IPS-NIHi11 (cell line): ENCODE results near the gene RGS16.

Source experiments
- DNase-seq: peaks from one replicate; pipeline ENCODE4 v3.0.0; 2012; ENCODE audit warnings: mixed read lengths, low spot score

Gene RGS16

DNA sequence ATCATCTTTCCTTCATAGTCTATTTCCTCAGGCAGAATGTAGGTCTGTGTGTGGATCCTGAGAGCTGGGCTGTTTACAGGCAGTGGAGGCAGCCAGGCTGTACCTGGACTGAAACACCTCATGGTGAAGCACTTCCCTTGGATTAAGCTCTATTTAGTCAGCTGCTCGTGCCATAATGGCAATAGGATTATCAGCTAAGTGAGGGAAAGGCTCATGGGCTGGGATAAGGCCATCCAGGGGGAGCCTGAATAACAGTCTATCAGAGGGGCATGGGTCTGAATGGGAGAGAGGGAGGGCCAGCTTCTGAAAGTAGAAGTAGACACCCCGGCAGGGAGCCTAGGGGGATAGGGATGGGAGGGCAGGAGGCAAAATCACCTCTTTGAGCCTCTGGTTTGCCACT is 23.5 kb downstream of the RGS16 start:
- no peak for DNase-seq

DNA sequence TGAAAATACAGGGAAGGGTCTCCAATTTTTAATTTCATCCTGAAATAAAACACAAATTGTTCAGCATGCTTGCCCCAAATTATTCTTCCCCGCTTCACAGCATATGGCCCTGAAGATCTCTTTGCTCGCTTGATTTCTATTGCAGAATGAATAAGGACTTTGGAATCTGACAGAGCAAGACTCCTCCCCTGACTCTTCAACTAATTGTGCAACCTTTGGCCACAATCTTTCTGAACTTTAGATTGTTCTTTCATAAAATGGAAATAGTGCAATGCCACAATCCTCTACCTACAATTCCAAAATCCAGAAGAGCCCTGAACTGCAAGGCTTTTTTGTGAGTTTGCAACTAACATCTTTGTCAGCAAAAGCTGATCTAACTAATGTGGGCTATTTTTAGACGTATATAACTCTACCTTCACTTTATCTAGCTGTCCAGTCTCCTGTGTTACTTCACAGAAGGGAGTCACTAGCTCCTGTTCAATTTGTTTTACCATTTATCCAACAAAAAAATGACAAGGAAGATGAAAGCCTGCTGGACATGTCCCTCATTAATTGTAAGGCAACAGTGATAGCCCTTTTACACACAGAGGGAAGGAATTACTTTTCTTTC is 28.5 kb downstream of the RGS16 start:
- DNase-seq: no peak

DNA sequence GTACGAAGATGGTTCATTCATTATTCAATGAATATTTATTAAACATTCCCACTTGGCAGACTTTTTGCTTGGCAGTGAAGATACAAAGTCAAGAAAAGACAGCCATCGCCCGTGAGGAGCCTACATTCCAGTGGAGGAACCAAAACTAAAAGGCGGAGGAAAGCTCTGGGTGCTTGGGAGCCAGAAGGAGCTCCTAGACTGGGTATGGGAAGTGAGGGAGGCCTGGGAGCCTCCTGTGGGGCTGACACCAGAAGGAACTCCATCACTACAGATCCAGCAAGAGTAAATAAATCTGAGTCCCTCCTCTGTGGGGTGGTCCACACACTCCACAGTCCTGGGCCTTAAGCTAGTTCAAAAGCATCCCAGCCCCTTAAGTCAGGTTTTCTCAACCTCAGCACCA is 30.0 kb downstream of the RGS16 start:
- DNase-seq: no peak

DNA sequence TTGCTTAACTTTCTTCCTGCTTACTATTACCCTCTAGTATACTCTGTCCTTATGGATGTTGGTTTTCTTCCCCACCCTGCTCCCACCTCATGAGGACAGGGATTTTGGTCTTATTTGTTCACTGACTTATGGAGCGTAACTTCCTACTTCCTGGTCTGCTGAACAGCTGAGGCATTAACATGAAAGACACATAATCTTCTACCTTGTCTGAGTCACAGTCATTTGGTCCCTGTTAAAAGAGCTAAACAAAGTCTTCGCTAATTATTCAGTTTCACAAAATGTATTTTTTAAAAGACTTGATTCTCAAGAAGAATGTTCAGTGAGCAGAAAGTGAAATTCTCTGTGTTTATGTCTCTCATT is 33.6 kb downstream of the RGS16 start:
- DNase-seq: no peak

DNA sequence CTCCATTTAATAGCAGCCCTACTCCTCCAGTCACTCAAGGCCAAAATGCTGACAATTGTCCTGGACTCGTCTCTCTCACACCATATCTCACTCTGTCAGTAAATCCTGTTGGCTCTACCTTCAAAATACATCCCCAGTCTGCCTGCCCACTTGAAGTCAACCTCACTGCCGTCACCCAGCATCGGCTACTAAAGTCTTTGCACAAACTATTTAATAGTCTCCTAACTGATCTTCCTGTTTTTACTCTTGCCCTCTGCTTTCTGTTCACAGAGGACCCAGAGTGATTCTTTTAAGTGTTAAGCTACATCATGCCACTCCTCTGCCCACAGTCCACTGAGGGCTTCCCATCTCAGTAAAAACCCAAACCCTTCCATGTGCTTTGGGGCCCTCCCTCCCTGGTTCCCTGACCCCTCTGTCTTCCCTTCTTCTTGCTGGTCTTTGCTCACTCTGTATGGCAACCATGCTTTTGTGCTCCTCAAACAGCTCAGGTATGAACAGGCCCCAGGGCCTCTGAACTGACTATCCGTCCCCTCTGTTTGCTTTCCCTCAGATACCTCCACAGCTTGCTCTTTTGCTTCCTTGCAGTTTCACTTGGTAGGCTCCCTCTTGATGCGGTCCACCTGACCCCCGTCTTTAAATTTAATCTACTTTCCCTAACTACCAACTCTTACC is 34.1 kb downstream of the RGS16 start:
- no peak for DNase-seq

DNA sequence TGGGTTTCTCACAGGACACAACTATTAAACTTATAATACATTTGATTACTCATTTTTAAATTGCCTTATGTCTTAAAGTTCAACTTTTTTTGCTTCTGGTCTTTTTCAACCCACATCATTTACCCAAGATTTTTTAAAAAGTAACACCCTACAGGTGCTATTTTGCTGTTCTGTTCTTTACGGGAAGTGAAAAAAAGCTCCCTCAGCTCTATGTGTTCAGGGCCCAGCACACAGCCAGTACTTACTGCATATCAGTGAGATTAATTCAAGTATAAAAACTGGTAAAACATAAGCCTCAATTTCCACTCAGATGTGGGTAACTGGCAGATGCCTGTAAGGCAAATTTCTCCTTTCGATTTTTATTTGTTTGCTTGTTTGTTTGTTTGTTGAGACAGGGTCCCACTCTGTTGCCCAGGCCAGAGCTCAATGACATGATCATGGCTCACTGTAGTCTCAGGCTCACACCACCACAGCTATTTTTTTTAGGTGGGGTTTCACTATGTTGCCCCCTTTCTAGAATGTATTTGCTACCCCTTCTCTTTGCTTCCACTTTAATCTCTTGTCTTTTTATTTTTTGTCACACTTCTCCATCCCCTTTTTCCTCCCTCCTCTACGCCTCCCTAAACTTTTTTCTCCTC is 35.4 kb downstream of the RGS16 start:
- DNase-seq: no peak

DNA sequence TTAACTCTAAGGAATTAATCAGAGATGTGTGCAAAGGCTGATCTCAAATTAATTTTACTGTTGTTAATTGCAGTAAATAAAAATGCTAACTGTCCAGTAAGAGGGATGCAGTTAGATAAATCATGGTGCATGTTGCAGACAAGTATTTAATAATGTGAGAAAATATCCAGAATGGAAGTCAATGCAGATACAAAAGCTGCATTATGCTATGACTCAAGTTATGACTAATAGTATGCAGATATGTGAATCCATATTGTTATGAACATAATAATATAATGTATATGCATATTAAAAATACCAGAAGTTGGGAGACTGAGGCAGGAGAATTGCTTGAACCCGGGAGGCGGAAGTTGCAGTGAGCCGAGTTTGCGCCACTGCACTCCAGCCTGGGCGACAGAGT is 36.6 kb downstream of the RGS16 start:
- no peak for DNase-seq

DNA sequence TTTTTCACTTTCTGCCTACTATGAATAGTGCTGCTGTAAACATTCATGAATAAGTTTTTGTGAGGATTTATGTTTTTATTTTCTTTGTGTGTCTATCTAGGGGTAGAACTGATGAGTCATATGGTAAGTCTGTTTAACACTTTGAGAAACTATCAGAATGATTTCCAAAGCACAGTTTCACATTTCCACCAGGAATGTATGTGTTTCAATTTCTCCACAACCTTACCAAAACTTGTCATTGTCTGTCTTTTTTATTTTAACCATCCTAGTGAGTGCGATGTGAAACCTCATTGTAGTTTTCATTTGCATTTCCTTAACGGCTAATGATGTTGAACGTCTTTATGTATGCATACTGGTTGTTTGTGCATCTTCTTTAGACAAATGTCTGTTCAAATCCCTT is 38.7 kb downstream of the RGS16 start:
- DNase-seq: no peak

DNA sequence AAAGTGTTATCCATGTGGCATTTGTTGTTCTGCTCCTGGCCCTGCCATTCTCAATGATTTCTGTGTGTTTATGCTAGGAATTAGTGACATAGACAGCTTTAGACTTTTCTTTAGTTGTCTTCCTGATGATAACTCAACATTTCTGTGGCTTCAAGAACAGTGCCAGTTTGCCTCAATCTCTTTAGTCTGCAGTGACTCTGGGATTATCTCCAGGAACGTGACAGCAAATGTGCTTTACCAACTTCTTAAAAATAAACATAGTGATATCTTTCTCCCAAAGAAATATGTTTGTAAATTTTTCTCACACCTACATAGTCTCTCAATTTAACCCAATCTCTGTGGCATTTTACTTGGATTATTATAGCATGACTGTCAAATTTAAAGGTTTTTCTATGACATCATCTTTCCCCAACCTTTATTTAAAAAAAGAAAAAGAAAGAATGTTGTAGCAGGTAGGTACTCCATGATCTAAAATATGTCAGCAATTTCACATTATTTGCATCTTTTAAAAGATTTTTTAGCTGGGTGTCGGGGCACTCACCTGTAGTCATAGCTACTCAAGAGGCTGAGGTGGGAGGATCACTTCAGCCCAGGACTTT is 39.7 kb downstream of the RGS16 start:
- DNase-seq: no peak

DNA sequence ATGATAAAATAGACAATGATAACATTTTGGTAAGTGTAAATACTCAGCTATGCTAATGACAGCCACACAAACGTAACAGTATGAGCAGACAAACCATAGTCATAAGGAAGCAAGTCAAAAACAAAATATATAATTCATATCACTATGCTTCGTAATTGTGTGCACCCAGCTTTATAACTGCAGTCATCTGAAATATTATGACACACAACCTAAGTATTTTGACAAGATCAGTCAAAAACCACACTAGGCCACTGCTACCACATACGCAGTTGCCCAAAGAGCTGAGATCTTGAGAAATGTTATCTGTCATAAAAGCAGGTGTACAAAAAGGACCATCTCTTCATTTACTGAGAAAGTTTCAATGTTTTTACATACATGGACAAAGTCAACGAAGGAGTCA is 41.1 kb downstream of the RGS16 start:
- DNase-seq: no peak

DNA sequence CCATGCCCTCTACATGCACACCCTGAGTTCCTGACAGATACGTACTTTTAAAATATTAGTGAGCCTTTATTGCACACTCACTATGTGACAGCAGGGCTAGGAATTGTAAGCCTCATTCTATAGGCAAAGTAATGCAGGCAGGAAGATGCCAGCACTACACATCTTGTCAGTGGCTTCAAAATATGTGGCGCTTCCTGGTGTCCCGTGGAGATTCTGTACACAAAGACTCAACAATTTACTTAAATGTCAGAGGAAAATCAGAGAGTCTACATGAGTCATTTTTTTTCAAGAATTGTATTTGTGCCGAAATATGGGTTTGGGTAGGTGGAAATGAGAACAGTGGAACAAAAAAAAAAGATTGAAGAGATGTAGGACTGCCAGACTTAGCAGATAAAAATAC is 42.7 kb downstream of the RGS16 start:
- DNase-seq: no peak

DNA sequence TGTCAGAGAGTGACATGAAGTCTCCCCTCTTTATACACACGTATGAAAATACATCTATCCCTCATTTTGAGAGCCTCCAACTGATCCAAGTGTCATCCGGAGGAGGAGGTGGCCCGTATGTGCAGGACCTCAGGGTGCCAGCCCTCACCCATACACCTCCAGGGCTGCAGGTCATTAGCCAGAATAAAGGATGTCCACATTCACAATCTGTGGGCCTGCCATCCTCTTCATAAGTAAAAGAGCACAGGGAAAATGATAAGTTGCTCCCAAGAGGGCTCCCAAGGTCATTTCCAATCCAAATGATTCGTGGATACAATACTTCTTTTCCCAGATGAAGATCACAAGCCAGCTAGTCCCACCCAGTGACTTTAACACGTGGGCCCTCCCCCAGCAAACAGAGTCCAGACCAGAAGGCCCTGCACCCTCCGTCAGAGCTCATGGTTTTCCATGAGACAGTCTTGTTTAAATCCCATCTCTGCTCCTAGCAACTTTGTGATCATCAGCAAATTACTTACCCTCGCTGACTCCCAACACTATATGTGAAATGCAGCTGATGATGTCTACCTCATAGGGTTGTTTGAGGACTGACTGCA is 43.7 kb downstream of the RGS16 start:
- DNase-seq: no peak

DNA sequence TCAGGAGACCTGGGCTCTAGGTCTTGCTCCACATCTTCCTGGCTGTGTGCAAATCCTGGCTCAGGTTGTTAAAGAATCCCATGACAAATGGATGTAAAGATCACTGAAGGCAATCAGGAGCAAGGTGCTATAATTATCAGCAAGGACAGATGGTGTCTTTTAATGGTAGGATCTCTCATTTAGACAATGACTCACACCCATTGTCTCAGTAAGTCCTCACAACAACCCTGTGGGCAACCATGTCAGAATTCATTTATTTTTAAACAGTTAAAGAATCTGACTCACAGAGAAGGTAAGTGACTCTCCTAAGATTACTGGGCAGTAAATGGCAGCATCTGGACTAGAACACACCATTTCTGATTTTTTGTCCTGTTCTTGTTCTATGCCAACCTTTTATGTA is 47.9 kb downstream of the RGS16 start:
- no peak for DNase-seq

DNA sequence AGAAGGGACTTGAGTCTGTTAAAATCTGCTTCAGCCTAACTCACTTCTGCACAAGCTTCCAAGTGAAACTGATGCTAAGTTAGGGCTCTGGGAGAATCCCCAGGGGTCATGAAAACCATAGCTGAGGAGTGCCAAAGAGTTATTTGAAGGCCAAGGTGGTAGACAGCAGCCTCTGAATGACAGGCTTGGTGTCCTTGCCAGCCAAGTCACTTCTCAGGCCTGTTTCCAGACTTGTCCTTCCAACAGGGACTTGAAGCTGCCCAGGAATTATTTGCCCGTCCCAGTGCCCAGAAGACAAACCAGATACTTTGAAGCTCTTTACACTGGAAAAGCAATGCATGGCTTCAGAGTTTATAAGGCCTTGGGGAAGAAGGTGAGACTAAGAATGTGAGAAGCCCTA is 48.7 kb downstream of the RGS16 start:
- DNase-seq: no peak

DNA sequence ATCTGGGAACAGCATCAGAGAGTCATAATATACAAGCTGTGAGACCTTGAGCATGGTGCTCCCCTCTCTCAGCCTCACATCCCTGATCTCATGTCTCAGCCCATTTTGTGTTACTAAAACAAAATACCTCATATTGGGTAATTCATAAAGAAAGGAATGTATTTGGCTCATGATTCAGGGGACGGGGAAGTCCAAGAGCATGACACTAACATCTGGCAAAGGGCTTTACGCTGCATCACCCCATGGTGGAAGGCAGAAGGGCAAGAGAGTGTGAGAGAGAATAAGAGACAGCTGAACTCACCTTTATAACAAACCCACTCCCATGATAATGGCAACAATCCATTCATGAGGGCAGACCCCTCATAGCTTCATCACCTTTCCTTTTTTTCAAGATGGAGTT is 51.7 kb downstream of the RGS16 start:
- no peak for DNase-seq

DNA sequence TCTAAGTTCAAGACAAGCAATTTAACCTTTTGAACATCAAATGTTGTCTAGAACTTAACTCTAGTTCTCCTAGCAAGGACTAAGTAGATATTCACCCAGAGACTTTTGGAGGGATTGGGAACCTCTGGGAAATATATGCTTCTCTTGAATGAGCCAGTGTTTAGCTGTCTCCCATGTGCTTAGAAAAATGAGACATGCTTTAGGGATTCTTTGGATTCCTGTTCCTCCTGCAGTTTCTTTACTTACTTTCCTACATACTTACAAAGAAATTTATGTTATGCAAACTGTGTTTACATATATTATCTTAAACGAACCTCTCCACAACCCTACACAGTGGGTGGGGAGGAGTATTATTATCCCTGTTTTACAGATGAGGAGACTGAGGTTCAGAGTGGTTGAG is 54.4 kb downstream of the RGS16 start:
- no peak for DNase-seq

DNA sequence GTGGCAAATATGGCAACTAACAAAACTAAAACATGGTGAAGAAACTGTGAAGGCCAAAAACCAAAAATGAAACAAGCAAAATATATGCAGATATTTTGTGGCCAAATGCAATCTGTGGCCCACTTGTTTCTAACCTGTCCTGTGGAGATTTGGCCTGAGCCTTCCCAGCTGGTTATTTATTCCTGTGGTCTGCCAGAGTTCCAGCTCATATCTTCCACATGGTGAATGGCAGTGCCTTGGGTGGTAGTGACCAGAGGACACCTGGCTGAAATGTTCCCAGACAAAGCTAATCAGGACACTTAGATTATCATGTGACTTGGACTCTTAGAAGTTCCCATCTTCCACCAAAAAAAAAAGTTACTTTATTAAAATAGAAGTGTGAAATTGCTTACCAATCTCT is 54.8 kb downstream of the RGS16 start:
- no peak for DNase-seq
